HG03066 (cell line): ENCODE data around the gene GRPEL2.

Source experiments
- ATAC-seq: cut with Tn5 transposase; IDR thresholded peaks from one replicate; pipeline ENCODE4 v1.9.1; 2021; ENCODE audit warnings: low read depth; ENCODE audit not compliant: unreplicated experiment

The GRPEL2 gene

GRCh38 chr5:149353911-149354310 is 8.6 kb downstream of the GRPEL2 start:
- no peak for ATAC-seq

GRCh38 chr5:149355688-149356087 is 10.4 kb downstream of the GRPEL2 start:
- ATAC-seq, result no peak

- no peak for ATAC-seq
Measured at GRCh38 chr5:149356391-149356790, 11.1 kb downstream of the GRPEL2 start.

GRCh38 chr5:149357370-149358293 is 12.3 kb downstream of the GRPEL2 start, which contains the start of gene PCYOX1L:
PCYOX1L (plus strand) TSS chr5:149358046; CDS start chr5:149358069, 23 bp downstream.
- ATAC-seq, result peak; percentile 99

GRCh38 chr5:149358294-149358651 is 13.0 kb downstream of the GRPEL2 start:
- peak; percentile 14 for ATAC-seq

- ATAC-seq, result no peak
Measured at GRCh38 chr5:149358868-149359495, 13.7 kb downstream of the GRPEL2 start.

- no peak for ATAC-seq
Measured at GRCh38 chr5:149360272-149360671, 15.0 kb downstream of the GRPEL2 start.

GRCh38 chr5:149362541-149362940 is 17.2 kb downstream of the GRPEL2 start:
- ATAC-seq, result no peak

- no peak for ATAC-seq
Measured at GRCh38 chr5:149363358-149363757, 18.1 kb downstream of the GRPEL2 start.

- ATAC-seq, result no peak
Measured at GRCh38 chr5:149363936-149364335, 18.6 kb downstream of the GRPEL2 start.

GRCh38 chr5:149364719-149365118 is 19.4 kb downstream of the GRPEL2 start:
- ATAC-seq, result no peak

- no peak for ATAC-seq
Measured at GRCh38 chr5:149365418-149365817, 20.1 kb downstream of the GRPEL2 start.

- no peak for ATAC-seq
Measured at GRCh38 chr5:149366169-149366729, 20.9 kb downstream of the GRPEL2 start.

GRCh38 chr5:149367249-149367971 is 22.1 kb downstream of the GRPEL2 start:
- peak; percentile 83 for ATAC-seq

- no peak for ATAC-seq
Measured at GRCh38 chr5:149367972-149368645, 22.8 kb downstream of the GRPEL2 start.

- ATAC-seq, result no peak
Measured at GRCh38 chr5:149370878-149371277, 25.6 kb downstream of the GRPEL2 start.

- ATAC-seq, result peak; percentile 80
Measured at GRCh38 chr5:149371296-149371962, 26.1 kb downstream of the GRPEL2 start.

GRCh38 chr5:149372076-149372795 is 26.9 kb downstream of the GRPEL2 start:
- ATAC-seq, result no peak

- ATAC-seq, result no peak
Measured at GRCh38 chr5:149372932-149373331, 27.6 kb downstream of the GRPEL2 start.
